NB4 (cell line): ENCODE measurements around the gene ACP4.
A peak's percentile ranks its signal among the peaks of the same experiment; 100 is the strongest.
"Not testable (repeated sequence)": the region's sequence is repeated elsewhere in the genome, so short reads cannot be mapped to it uniquely, and the experiment has no call there.

ENCODE experiments used
- DNase-seq: peaks from one replicate; pipeline ENCODE4 v3.0.0; 2010; ENCODE audit warnings: low read depth
- H3K4me3 ChIP-seq: one replicate; pipeline ENCODE4 v1.5.1; 2011; ENCODE audit warnings: mild to moderate bottlenecking, low read depth, low read length, moderate library complexity
- CTCF ChIP-seq: IDR thresholded peaks from one replicate; pipeline ENCODE4 v1.5.1; 2012; ENCODE audit warnings: low read depth, low read length
- MAX ChIP-seq: IDR thresholded peaks from 2 replicates; pipeline ENCODE4 v1.6.1; 2011; ENCODE audit warnings: low read depth, low read length
- MYC ChIP-seq: IDR thresholded peaks from 2 replicates; pipeline ENCODE4 v1.6.1; 2011; ENCODE audit warnings: low read depth, low read length
- POLR2A ChIP-seq: IDR thresholded peaks from 2 replicates; pipeline ENCODE4 v1.6.1; 2011; ENCODE audit warnings: mild to moderate bottlenecking; ENCODE audit not compliant: insufficient read length; ENCODE audit errors: extremely low read depth

Gene ACP4

GRCh38 chr19:50778906-50779430, 11.2 kb upstream of the ACP4 start:
- TF ChIP-seq MAX (no peak), CTCF (no peak), POLR2A (no peak), MYC (no peak)
- no peak for DNase-seq
- no peak overlapping the region for H3K4me3 ChIP-seq

DNA sequence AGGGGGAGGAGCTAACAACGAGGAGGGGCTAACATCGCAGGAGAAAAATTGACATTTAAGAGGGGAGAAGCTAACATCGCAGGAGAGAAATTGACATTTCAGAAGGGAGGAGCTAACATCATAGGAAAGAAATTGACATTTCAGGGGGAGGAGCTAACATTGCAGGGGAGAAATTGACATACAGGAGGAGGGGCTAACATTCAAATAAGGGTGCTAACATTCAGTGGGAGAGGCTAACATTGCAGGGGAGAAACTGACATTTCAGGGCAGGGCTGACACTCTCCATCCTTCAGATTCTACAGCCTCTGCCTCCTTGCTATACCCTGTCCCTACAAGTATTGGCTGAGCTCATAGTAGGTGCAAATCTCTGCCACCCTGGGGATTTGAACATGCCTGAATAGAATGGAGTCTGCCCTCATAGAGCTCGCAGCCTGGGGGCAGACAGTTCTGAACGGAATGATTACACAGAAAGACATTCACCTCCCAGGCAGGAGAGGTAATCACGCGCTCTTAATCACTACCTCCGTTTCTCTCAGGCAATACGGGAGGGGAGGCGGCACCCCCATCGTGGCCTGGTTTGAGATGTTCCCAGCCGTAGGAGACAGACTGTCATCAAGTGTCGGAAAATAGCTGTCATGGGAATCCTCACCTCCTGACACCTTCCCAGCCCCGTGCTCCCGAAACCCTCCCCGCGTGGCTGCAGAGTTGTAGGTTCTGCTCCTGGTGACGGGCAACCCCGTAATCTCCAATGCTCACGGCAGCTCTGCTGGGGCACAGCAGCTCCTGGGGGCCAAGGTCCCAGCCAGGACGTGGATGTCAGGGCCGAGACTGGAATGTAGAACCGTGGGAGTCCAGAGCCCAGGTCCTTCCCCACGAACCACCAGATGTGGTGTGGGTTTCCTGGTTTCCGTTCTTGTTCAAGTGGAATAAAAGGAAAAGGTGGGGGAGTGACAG, 10.4 kb upstream of the ACP4 start:
- DNase-seq = no peak
- no peak overlapping the region for H3K4me3 ChIP-seq
- no peak for TF ChIP-seq MAX
- TF ChIP-seq MYC = no peak
- TF ChIP-seq CTCF = no peak
- TF ChIP-seq POLR2A = no peak

DNA sequence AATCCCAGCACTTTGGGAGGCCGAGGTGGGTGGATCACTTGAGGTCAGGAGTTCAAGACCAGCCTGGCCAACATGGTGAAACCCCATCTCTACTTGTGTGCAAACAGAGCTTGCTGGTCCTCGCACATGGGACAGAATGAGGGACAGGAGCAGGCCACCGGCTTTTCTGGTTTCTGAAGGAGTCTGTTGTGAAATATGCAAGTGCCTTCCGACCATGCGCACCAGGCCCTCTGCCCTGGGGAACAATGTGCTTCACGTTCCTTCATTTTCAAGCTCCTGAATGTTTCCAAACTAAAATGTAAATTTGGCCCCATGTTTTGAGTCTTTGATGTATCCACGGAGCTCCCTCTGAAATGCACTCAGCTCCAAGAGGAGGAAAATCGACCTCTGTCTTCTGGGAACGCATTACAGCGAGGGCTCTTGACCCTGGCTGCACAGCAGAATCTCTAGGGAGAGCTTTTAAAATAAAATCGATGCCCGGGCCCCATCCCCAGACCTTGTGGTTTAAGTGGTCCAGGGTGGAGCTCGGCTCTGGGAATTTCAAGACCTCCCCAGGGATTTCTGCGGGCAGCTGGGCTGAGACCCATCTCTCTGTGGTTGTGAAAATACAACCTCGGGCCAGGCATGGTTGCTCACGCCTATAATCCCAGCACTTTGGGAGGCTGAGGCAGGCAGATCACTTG, 9.3 kb upstream of the ACP4 start:
- no peak overlapping the region for H3K4me3 ChIP-seq
- TF ChIP-seq MAX (0 out of 2 replicates have a peak, but pooled peaks have one; percentile 16), MYC (peak; percentile 33; the same call in 1 of the 2 replicates), POLR2A (no peak)
- peak; percentile 78 for DNase-seq

DNA sequence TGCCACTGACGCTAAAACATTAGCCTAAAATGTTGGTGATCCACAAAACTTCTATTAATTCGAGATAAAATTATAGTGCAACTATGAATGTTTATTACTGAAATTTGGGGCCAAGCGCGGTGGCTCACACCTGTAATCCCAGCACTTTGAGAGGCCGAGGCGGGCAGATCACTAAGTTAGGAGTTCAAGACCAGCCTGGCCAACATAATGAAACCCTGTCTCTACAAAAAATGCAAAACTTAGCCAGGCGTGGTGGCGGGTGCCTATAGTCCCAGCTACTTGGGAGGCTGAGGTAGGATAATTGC, 6.4 kb upstream of the ACP4 start:
- not testable (repeated sequence) for DNase-seq, H3K4me3 ChIP-seq

DNA sequence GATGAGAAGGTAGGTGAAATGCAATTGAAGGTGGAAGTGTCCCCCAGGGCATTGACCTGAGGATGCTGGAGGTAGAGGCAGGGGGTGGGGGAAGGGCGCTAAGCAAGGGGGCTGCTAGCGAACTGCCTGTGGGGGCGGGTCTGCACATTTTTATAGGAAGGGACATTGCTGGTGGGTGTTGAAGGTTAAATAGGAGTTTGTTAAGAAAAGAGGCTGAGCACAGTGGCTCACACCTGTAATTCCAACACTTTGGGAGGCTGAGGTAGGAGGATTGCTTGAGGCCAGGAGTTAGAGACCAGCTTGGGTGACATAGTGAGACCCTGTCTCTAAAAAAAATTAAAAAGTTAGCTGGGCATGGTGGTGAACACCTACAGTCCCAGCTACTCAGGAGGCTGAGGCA, 5.5 kb upstream of the ACP4 start:
- no peak for DNase-seq
- no peak overlapping the region for H3K4me3 ChIP-seq
- TF ChIP-seq POLR2A = no peak
- TF ChIP-seq CTCF = no peak
- TF ChIP-seq MYC = no peak
- no peak for TF ChIP-seq MAX

DNA sequence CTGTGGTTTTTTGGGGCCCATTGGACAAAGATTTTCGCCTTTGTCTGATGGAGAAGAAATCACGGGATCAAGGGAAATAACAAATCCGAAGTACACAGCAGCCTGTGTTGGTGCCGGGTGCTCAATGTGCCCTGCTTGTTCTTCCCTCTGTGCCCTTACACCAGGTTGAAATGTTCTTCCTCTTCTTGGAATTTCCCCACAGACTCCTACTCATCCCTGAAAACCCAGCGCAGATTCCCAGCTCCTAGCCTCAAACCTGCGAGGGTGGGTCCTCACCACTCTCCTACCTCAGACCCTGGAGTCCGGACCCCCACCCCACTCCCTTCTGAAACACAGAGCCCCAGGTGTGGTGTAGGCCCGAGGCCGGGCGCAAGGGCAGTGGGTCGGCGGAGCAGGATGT, 4.9 kb upstream of the ACP4 start:
- H3K4me3 ChIP-seq = no peak overlapping the region
- no peak for DNase-seq
- TF ChIP-seq MYC (no peak), MAX (no peak), CTCF (no peak), POLR2A (no peak)
